ENCODE measurements around the gene ZNF787. TPM values are rescaled to one million over a fixed set of nuclear protein-coding genes. Genes with fewer than 3 reads are reported as not detected.

Gene ZNF787
- total and polyA plus RNA-seq, 10 of the 15 experiments (the other 5 are each of a cell fraction or from before 2014, with no cell fraction given), result 0.23 to 39.9 (median 4.1) TPM

DNA sequence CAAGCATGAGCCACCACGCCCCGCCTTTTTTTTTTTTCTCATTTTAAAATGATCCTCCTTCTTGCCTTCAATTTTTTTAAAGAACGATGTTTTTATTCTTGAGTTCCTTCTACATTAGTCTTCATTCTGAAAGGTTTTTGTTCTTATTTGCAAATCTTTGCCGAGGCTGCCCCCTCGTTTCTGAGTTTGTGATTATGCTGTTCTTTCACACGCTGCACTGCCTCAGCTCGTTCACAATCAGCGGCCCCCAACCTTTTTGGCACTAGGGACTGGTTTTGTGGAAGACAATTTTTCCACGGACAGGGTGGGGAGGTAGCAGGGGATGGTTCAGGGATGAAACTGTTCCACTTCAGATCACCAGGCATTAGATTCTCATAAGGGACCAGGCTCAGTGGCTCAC, 26.6 kb downstream of the ZNF787 start:
- WGBS (ENCODE audit: insufficient coverage, insufficient replicate concordance, low lambda C conversion rate, missing lambda C conversion rate), result 89% methylated on average over 9 of the region's 9 CpGs
- intact Hi-C loops (cut with micrococcal nuclease; ENCODE audit: unreplicated experiment), result no loop called here
- DNase-seq (ENCODE audit: low read depth, low spot score) (no peak), ATAC-seq (no peak), FAIRE-seq (no peak)
- SMC1A ChIA-PET (ENCODE audit: uncharacterized antibody, unreplicated experiment), result no interaction called here
- Histone ChIP-seq H3K36me3 (ENCODE audit: control insufficient read depth in 2 of 2, insufficient read depth in 2 of 2, low read length in 1 of 2) (peaks cover 10 to 19% of the 10 kb centered on the region in 2 experiments; a peak in 3 of 4 replicates), H2AFZ (ENCODE audit: control insufficient read depth, low read depth, low read length) (no peak overlapping the region), H3K4me1 (ENCODE audit: control insufficient read depth, insufficient read depth, low read length) (no peaks in the 10 kb centered on the region), H3K27ac (ENCODE audit: control insufficient read depth, insufficient read depth) (no peak overlapping the region), H3K27me3 (replicated peaks in 1 of 2; ENCODE audit: control insufficient read depth in 2 of 2, insufficient read depth in 2 of 2, low read length in 1 of 2) (no peaks in the 10 kb centered on the region), H3K79me2 (ENCODE audit: control insufficient read depth, insufficient read depth, low read length) (no peaks in the 10 kb centered on the region; the same call in 1 of the 2 replicates), H3K4me2 (ENCODE audit: control insufficient read depth, insufficient read depth) (no peak overlapping the region), H3K9me3 (replicated peaks; ENCODE audit: control insufficient read depth, insufficient read depth, low read length) (peaks cover 11% of the 10 kb centered on the region; the same call in 2 of the 3 replicates), H3K4me3 (no peak overlapping the region), H4K20me1 (ENCODE audit: control insufficient read depth, insufficient read depth) (no peaks in the 10 kb centered on the region), H3K9ac (ENCODE audit: control insufficient read depth, insufficient read depth, low read length) (no peak overlapping the region)
- POLR2A ChIA-PET, result no interaction called here
- BruUV-seq (replicated peaks), result no TSS peak
- TF ChIP-seq HDGF (IDR thresholded peaks at IDR 0.05) (no peak), ZNF24 (IDR thresholded peaks at IDR 0.05) (no peak), NR2F1 (conservative IDR thresholded peaks at IDR 0.05) (no peak), ATF7 (IDR thresholded peaks at IDR 0.05; ENCODE audit: low read depth) (no peak), IRF4 (IDR thresholded peaks at IDR 0.05; ENCODE audit: low read depth, low read length) (no peak), POLR2AphosphoS5 (IDR thresholded peaks at IDR 0.05; ENCODE audit: low read length) (no peak), RBBP5 (conservative IDR thresholded peaks at IDR 0.05) (no peak), LARP7 (IDR thresholded peaks at IDR 0.05) (no peak), CHD2 (IDR thresholded peaks at IDR 0.05; ENCODE audit: borderline replicate concordance, low read depth, low read length) (no peak), NR2C2 (IDR thresholded peaks at IDR 0.05; ENCODE audit: borderline replicate concordance, control insufficient read depth, insufficient read length, low read depth) (no peak), ZBED1 (IDR thresholded peaks at IDR 0.05; ENCODE audit: borderline replicate concordance) (no peak), RELA (IDR thresholded peaks at IDR 0.05; ENCODE audit: borderline replicate concordance, partially characterized antibody) (no peak), SIN3A (IDR thresholded peaks at IDR 0.05; ENCODE audit: low read depth, low read length) (no peak), CBX3 (IDR thresholded peaks at IDR 0.05; ENCODE audit: borderline replicate concordance, low read depth) (no peak), CEBPB (IDR thresholded peaks at IDR 0.05; ENCODE audit: borderline replicate concordance in 1 of 2, low read depth in 2 of 2, low read length in 2 of 2) (no peak), TCF3 (IDR thresholded peaks at IDR 0.05; ENCODE audit: borderline replicate concordance, insufficient read depth, low read depth, low read length) (no peak), IKZF1 (conservative IDR thresholded peaks at IDR 0.05) (no peak), RFX5 (IDR thresholded peaks at IDR 0.05; ENCODE audit: low read depth, low read length) (no peak)
- TF ChIP-seq, protein P1, sequence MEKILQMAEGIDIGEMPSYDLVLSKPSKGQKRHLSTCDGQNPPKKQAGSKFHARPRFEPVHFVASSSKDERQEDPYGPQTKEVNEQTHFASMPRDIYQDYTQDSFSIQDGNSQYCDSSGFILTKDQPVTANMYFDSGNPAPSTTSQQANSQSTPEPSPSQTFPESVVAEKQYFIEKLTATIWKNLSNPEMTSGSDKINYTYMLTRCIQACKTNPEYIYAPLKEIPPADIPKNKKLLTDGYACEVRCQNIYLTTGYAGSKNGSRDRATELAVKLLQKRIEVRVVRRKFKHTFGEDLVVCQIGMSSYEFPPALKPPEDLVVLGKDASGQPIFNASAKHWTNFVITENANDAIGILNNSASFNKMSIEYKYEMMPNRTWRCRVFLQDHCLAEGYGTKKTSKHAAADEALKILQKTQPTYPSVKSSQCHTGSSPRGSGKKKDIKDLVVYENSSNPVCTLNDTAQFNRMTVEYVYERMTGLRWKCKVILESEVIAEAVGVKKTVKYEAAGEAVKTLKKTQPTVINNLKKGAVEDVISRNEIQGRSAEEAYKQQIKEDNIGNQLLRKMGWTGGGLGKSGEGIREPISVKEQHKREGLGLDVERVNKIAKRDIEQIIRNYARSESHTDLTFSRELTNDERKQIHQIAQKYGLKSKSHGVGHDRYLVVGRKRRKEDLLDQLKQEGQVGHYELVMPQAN (conservative IDR thresholded peaks at IDR 0.05), result no peak
- TF ChIP-seq, protein P2, sequence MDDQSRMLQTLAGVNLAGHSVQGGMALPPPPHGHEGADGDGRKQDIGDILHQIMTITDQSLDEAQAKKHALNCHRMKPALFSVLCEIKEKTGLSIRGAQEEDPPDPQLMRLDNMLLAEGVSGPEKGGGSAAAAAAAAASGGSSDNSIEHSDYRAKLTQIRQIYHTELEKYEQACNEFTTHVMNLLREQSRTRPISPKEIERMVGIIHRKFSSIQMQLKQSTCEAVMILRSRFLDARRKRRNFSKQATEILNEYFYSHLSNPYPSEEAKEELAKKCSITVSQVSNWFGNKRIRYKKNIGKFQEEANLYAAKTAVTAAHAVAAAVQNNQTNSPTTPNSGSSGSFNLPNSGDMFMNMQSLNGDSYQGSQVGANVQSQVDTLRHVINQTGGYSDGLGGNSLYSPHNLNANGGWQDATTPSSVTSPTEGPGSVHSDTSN (IDR thresholded peaks at IDR 0.05; ENCODE audit: insufficient replicate concordance, low read depth, low read length), result no peak
- CTCF ChIA-PET, result interaction anchor here (1.5 kb wide), 1 partner anchor 159 kb away, joined by 3 read pairs; no protein-coding TSS in a partner anchor
- in situ Hi-C loops (cut with MboI), result no loop called here
- RAD21 ChIA-PET (ENCODE audit: unreplicated experiment), result interaction anchor here (0.7 kb wide), 1 partner anchor 44 kb away, joined by 3 read pairs; no protein-coding TSS in a partner anchor

Measured in GM12878 (cell line).